NCI-H1436 (cell line): ENCODE data around the gene FOXJ3.

Experiments used
- DNase-seq: peaks from one replicate; lab custom pipeline; 2025; lab: John Stamatoyannopoulos, UW

The FOXJ3 gene

GRCh38 chr1:42334240-42335049 lies 590 bp downstream of the FOXJ3 start:
- DNase-seq: peak; percentile 22

- DNase-seq: no peak
Observed at GRCh38 chr1:42333662-42334239, 1.3 kb downstream of the FOXJ3 start.

GRCh38 chr1:42332877-42333276 lies 2.2 kb downstream of the FOXJ3 start:
- DNase-seq: no peak

GRCh38 chr1:42330215-42330614 lies 4.8 kb downstream of the FOXJ3 start:
- no peak for DNase-seq

- no peak for DNase-seq
Observed at GRCh38 chr1:42328916-42329496, 6.0 kb downstream of the FOXJ3 start.

GRCh38 chr1:42328047-42328625 lies 6.9 kb downstream of the FOXJ3 start:
- DNase-seq: no peak

GRCh38 chr1:42325014-42325402 lies 10.0 kb downstream of the FOXJ3 start:
- DNase-seq: no peak

- DNase-seq: no peak
Observed at GRCh38 chr1:42324398-42325013, 10.5 kb downstream of the FOXJ3 start.

GRCh38 chr1:42323551-42323950 lies 11.5 kb downstream of the FOXJ3 start:
- DNase-seq: no peak

GRCh38 chr1:42322577-42322976 lies 12.5 kb downstream of the FOXJ3 start:
- no peak for DNase-seq

- DNase-seq: no peak
Observed at GRCh38 chr1:42321731-42322130, 13.3 kb downstream of the FOXJ3 start.

- DNase-seq: no peak
Observed at GRCh38 chr1:42320708-42321107, 14.3 kb downstream of the FOXJ3 start.

GRCh38 chr1:42319871-42320484 lies 15.1 kb downstream of the FOXJ3 start:
- DNase-seq: no peak

GRCh38 chr1:42319128-42319851 lies 15.7 kb downstream of the FOXJ3 start:
- DNase-seq: no peak

- DNase-seq: no peak
Observed at GRCh38 chr1:42318601-42319000, 16.4 kb downstream of the FOXJ3 start.

GRCh38 chr1:42317308-42317707 lies 17.7 kb downstream of the FOXJ3 start:
- DNase-seq: no peak

- no peak for DNase-seq
Observed at GRCh38 chr1:42316292-42316691, 18.7 kb downstream of the FOXJ3 start.

GRCh38 chr1:42315500-42315899 lies 19.5 kb downstream of the FOXJ3 start:
- DNase-seq: no peak

- DNase-seq: no peak
Observed at GRCh38 chr1:42313970-42314369, 21.1 kb downstream of the FOXJ3 start.

- DNase-seq: no peak
Observed at GRCh38 chr1:42312576-42313212, 22.3 kb downstream of the FOXJ3 start.

- no peak for DNase-seq
Observed at GRCh38 chr1:42311897-42312296, 23.1 kb downstream of the FOXJ3 start.
